K562 (cell line): Measurements from ENCODE around the gene CLASP2. TPM values are rescaled to one million over a fixed set of nuclear protein-coding genes. Genes with fewer than 3 reads are reported as not detected.

ENCODE experiments used
- ARNT ChIP-seq, 2 experiments: fragments of 450-650 bp; IDR thresholded peaks; 2 replicates each; pipeline ENCODE4 v1.6.1; 2016; ENCODE audit warnings: mild to moderate bottlenecking in 1 of 2
- ATF3 ChIP-seq, 2 experiments: fragments of 450-650 bp in 1 of 2; sonication (generic) in 1 of 2; formaldehyde crosslinking in 1 of 2; IDR thresholded peaks in 1 of 2; conservative IDR thresholded peaks in 1 of 2; 2 replicates each; pipeline versions ENCODE4 v1.6.1 to v1.8.1; 2016 to 2023; ENCODE audit warnings: mild to moderate bottlenecking in 2 of 2, moderate library complexity in 2 of 2, inconsistent platforms in 1 of 2, missing genetic modification reagents in 1 of 2
- CREBBP ChIP-seq: IDR thresholded peaks from one replicate; pipeline ENCODE4 v1.6.1; 2012; ENCODE audit warnings: low read depth, mild to moderate bottlenecking, control low read depth, inconsistent platforms, low read length
- CTCF ChIP-seq, 3 experiments: IDR thresholded peaks in 2 of 3; conservative IDR thresholded peaks in 1 of 3; 2 replicates each; pipeline ENCODE4 v1.5.1; 2011 to 2012; ENCODE audit warnings: low read length in 3 of 3, mild to moderate bottlenecking in 3 of 3, control low read depth in 2 of 3, improper control_type of control experiment in 1 of 3, inconsistent platforms in 1 of 3, low read depth in 1 of 3, mixed read lengths in 1 of 3, moderate library complexity in 1 of 3; ENCODE audit not compliant: insufficient read depth in 2 of 3
- DEAF1 ChIP-seq: fragments of 450-650 bp; formaldehyde crosslinking; IDR thresholded peaks from 2 replicates; pipeline ENCODE4 v1.4.0; 2020; ENCODE audit warnings: mild to moderate bottlenecking, moderate library complexity
- HLTF ChIP-seq: fragments of 450-650 bp; IDR thresholded peaks from 2 replicates; pipeline ENCODE4 v1.6.1; 2016
- MNT ChIP-seq, 2 experiments: fragments of 450-650 bp; conservative IDR thresholded peaks; 2 replicates each; pipeline ENCODE4 v1.6.1; 2017; ENCODE audit warnings: mild to moderate bottlenecking in 2 of 2, moderate library complexity in 2 of 2
- NFYB ChIP-seq: IDR thresholded peaks from 2 replicates; pipeline ENCODE4 v1.6.1; 2011; ENCODE audit warnings: mild to moderate bottlenecking, moderate library complexity; ENCODE audit not compliant: insufficient read length; ENCODE audit errors: extremely low read depth
- ZBTB11 ChIP-seq, 3 experiments: fragments of 200-800 bp in 1 of 3; fragments of 250-450 bp in 1 of 3; fragments of 450-650 bp in 1 of 3; sonication (Bioruptor Pico) in 1 of 3; sonication (Bioruptor generic) in 1 of 3; formaldehyde crosslinking in 1 of 3; IDR thresholded peaks; 2 replicates each; pipeline versions ENCODE4 v1.6.1 to v1.8.0; 2016 to 2022; ENCODE audit warnings: mild to moderate bottlenecking in 2 of 3, missing genetic modification characterization in 2 of 3, missing compliant biosample characterization in 1 of 3, moderate library complexity in 1 of 3
- ZNF277 ChIP-seq: fragments of 250-450 bp; sonication (Bioruptor Pico); IDR thresholded peaks from 2 replicates; pipeline ENCODE4 v1.8.0; 2022; ENCODE audit warnings: inconsistent platforms, mild to moderate bottlenecking, moderate library complexity, borderline replicate concordance
- ZNF384 ChIP-seq: IDR thresholded peaks from 2 replicates; pipeline ENCODE4 v1.6.1; 2012; ENCODE audit warnings: low read depth, low read length, improper control_type of control experiment
- ZZZ3 ChIP-seq: fragments of 450-650 bp; IDR thresholded peaks from 2 replicates; pipeline ENCODE4 v1.6.1; 2016; ENCODE audit warnings: antibody characterized with exemption, mild to moderate bottlenecking, moderate library complexity
- polyA plus RNA-seq, 8 experiments: library from polyadenylated mRNA; depleted of rRNA in 4 of 8; stranded (reverse) in 5 of 8; unstranded in 3 of 8; fragments of >200 nt; fragmentation: Nextera tagmentation in 2 of 8; fragmentation: Illumina TruSeq in 1 of 8; extraction: Ambion mirVana in 2 of 8; extraction: Trizol in 1 of 8; gene quantifications; 2 replicates each; pipeline versions ENCODE4 v1.2.1 to v1.2.3, GENCODE V29; 2011 to 2014; ENCODE audit warnings: inconsistent platforms in 1 of 8, missing spikeins in 1 of 8
- total RNA-seq, 7 experiments: library from RNA; depleted of rRNA in 6 of 7; stranded (reverse); fragments of >200 nt in 6 of 7; fragmentation: Illumina TruSeq in 2 of 7; extraction: Trizol in 2 of 7; gene quantifications; 2 replicates each; pipeline versions ENCODE4 v1.2.1 to v1.2.3, GENCODE V29; 2011 to 2021; ENCODE audit warnings: low replicate concordance in 1 of 7

Gene CLASP2
- total and polyA plus RNA-seq, 9 of the 15 experiments (the other 6 are each of a cell fraction or from before 2014, with no cell fraction given): 13.5 to 107 (median 71.8) TPM

- TF ChIP-seq ZZZ3 (0 out of 2 replicates have a peak, but pooled peaks have one; percentile 28), ATF3 (IDR thresholded peaks at IDR 0.05) (no peak), ATF3 (CRISPR knock-in tag; conservative IDR thresholded peaks at IDR 0.05) (no peak), NFYB (no peak), CREBBP (no peak), ZNF384 (peak; percentile 72), CTCF (IDR thresholded peaks at IDR 0.05 in 2 of 3, conservative IDR thresholded peaks at IDR 0.05 in 1 of 3; ENCODE audit: insufficient read depth in 2 of 3, low read depth in 1 of 3, low read length in 3 of 3) (peak; percentile 60 to 83 (median 62); a peak in 5 of 6 replicates), ZNF277 (CRISPR knock-in tag) (no peak), ZBTB11 (CRISPR knock-in tag; IDR thresholded peaks at IDR 0.05) (no peak), ARNT (IDR thresholded peaks at IDR 0.05) (0 out of 4 replicates have a peak, but pooled peaks of 1 of the 2 experiments have one; percentile 39), DEAF1 (peak; percentile 75), HLTF (0 out of 2 replicates have a peak, but pooled peaks have one; percentile 41), MNT (conservative IDR thresholded peaks at IDR 0.05) (0 out of 4 replicates have a peak, but pooled peaks of 1 of the 2 experiments have one; percentile 29)
These were observed 81.8 kb downstream of the CLASP2 start (continued) for GRCh38 chr3:33636125-33636850.
